ENCODE measurements around the gene ST3GAL4.

GRCh38 chr11:126419801-126420697 lies 64.6 kb downstream of the ST3GAL4 start:
- TF ChIP-seq ZNF274 (IDR thresholded peaks at IDR 0.05; ENCODE audit: low read depth, low read length) (no peak), SIN3A (IDR thresholded peaks at IDR 0.05; ENCODE audit: low read depth) (no peak), SP1 (IDR thresholded peaks at IDR 0.05; ENCODE audit: low read depth) (no peak)

Data from HCT116 (cell line).